Ecto neural progenitor cell (in vitro differentiated cells): ENCODE results near the gene TNF.
"Not testable (repeated sequence)": the region's sequence is repeated elsewhere in the genome, so short reads cannot be mapped to it uniquely, and the experiment has no call there.

ENCODE experiments used
- DNase-seq: peaks from one replicate; pipeline ENCODE4 v3.0.0-alpha.2; 2018; ENCODE audit warnings: low spot score

TNF gene

GRCh38 chr6:31588871-31589650 lies 13.7 kb downstream of the TNF start:
- no peak for DNase-seq

- not testable (repeated sequence) for DNase-seq
These were observed 15.3 kb downstream of the TNF start for GRCh38 chr6:31590691-31591090.

GRCh38 chr6:31592396-31592771 lies 17.0 kb downstream of the TNF start:
- no peak for DNase-seq

- no peak for DNase-seq
These were observed 21.6 kb downstream of the TNF start for GRCh38 chr6:31597006-31597405.

GRCh38 chr6:31607317-31607716 lies 32.0 kb downstream of the TNF start:
- no peak for DNase-seq

GRCh38 chr6:31609519-31610406 lies 34.4 kb downstream of the TNF start:
- DNase-seq = no peak

- DNase-seq = no peak
These were observed 35.6 kb downstream of the TNF start for GRCh38 chr6:31610968-31611367.

- no peak for DNase-seq
These were observed 38.8 kb downstream of the TNF start for GRCh38 chr6:31614075-31614619.

- DNase-seq = no peak
These were observed 39.6 kb downstream of the TNF start, which contains the start of gene AIF1 for GRCh38 chr6:31614684-31615578. Gene AIF1 (plus strand): TSS chr6:31615234. CDS start chr6:31615330, 96 bp downstream.

GRCh38 chr6:31615748-31616147 lies 40.4 kb downstream of the TNF start:
- no peak for DNase-seq

- DNase-seq = no peak
These were observed 41.6 kb downstream of the TNF start for GRCh38 chr6:31617010-31617409.

GRCh38 chr6:31619805-31620585 lies 44.6 kb downstream of the TNF start:
- DNase-seq = peak; percentile 95

- DNase-seq = peak; percentile 97
These were observed 45.4 kb downstream of the TNF start, which contains the start of gene PRRC2A for GRCh38 chr6:31620586-31621319. Gene PRRC2A (plus strand): TSS chr6:31620715. CDS start chr6:31622790, 2,075 bp downstream.

- DNase-seq = no peak
These were observed 46.1 kb downstream of the TNF start for GRCh38 chr6:31621320-31621939.

- no peak for DNase-seq
These were observed 46.6 kb downstream of the TNF start for GRCh38 chr6:31621991-31622390.

- no peak for DNase-seq
These were observed 47.3 kb downstream of the TNF start for GRCh38 chr6:31622684-31623091.

GRCh38 chr6:31624070-31624469 lies 48.7 kb downstream of the TNF start:
- DNase-seq = no peak

- DNase-seq = no peak
These were observed 51.6 kb downstream of the TNF start for GRCh38 chr6:31626952-31627351.

- no peak for DNase-seq
These were observed 52.4 kb downstream of the TNF start for GRCh38 chr6:31627690-31628287.
